HCT116 (cell line): Measurements from ENCODE around the gene TBPL1. TPM values are rescaled to one million over a fixed set of nuclear protein-coding genes. Genes with fewer than 3 reads are reported as not detected.

Experiments used
- ATAC-seq: fragments of 200-7000 bp; cut with Tn5 transposase; 2 replicates; pipeline ENCODE4 v1.9.1; 2020; ENCODE audit warnings: mild to moderate bottlenecking, moderate library complexity
- BruUV-seq: library from RNA; stranded (reverse); fragments of 400-500 nt; replicated peaks from 2 replicates; lab custom pipeline; 2021; lab: Mats Ljungman, UMichigan
- CTCF ChIA-PET: fragments of 300-600 bp; sonication (Branson Sonifier 250); formaldehyde crosslinking; loops from one replicate; lab custom pipeline; 2021; ENCODE audit warnings: antibody characterized with exemption; lab: Charles Lee
- POLR2A ChIA-PET: fragments of 300-600, 350-600 bp; sonication (Branson Sonifier 250); formaldehyde crosslinking; loops from one replicate; lab custom pipeline; 2021; ENCODE audit warnings: antibody characterized with exemption; lab: Charles Lee
- RAD21 ChIA-PET, 2 experiments: fragments of 300-600 bp; sonication (Branson Sonifier 250); formaldehyde crosslinking; loops; one replicate each; lab custom pipeline; 2023; ENCODE audit warnings: low total read pairs in 2 of 2; ENCODE audit not compliant: uncharacterized antibody in 2 of 2, unreplicated experiment in 2 of 2, low non-redundant PET in 1 of 2; lab: Charles Lee
- DNase-seq: peaks from one replicate; pipeline ENCODE4 v3.0.0-alpha.2; 2010; ENCODE audit warnings: low read depth, low spot score
- H2AFZ ChIP-seq: fragments of 200-600 bp; shearing (Covaris generic), sonication (generic); 2 replicates; pipeline ENCODE4 v1.6.1; 2017; ENCODE audit warnings: low read depth, mixed run types, mixed read lengths, antibody characterized with exemption, low read length; ENCODE audit not compliant: poor library complexity, severe bottlenecking
- H3K27ac ChIP-seq: 2 replicates; pipeline ENCODE4 v1.5.1; 2012; ENCODE audit warnings: low read depth, low read length
- H3K27me3 ChIP-seq: fragments of 200-600 bp; sonication (generic); 2 replicates; pipeline ENCODE4 v1.6.1; 2016; ENCODE audit warnings: mixed run types, low read length, mixed read lengths; ENCODE audit not compliant: insufficient read depth
- H3K36me3 ChIP-seq, 2 experiments: fragments of 200-500 bp in 1 of 2; fragments of 200-600 bp in 1 of 2; sonication (Bioruptor generic) in 1 of 2; sonication (generic) in 1 of 2; 2 replicates each; pipeline versions ENCODE4 v1.5.1 to v1.6.1; 2014 to 2016; ENCODE audit warnings: low read length in 2 of 2, inconsistent platforms in 1 of 2, mixed read lengths in 1 of 2, mixed run types in 1 of 2; ENCODE audit not compliant: insufficient read depth in 2 of 2, control insufficient read depth in 1 of 2
- H3K4me1 ChIP-seq, 2 experiments: fragments of 200-600 bp in 1 of 2; sonication (generic) in 1 of 2; 2 replicates each; pipeline versions ENCODE4 v1.5.1 to v1.6.1; 2012 to 2017; ENCODE audit warnings: low read length in 2 of 2, inconsistent platforms in 1 of 2, mild to moderate bottlenecking in 1 of 2, mixed read lengths in 1 of 2, mixed run types in 1 of 2, moderate library complexity in 1 of 2; ENCODE audit not compliant: insufficient read depth in 2 of 2, control insufficient read depth in 1 of 2
- H3K4me2 ChIP-seq: fragments of 200-600 bp; sonication (generic); 2 replicates; pipeline ENCODE4 v1.6.1; 2017; ENCODE audit warnings: mixed run types, low read length, mixed read lengths
- H3K4me3 ChIP-seq, 2 experiments: fragments of 200-600 bp in 1 of 2; sonication (generic) in 1 of 2; replicated peaks in 1 of 2; 2 replicates each; pipeline ENCODE4 v1.5.1; 2011 to 2016; ENCODE audit warnings: low read length in 2 of 2, control low read depth in 1 of 2, low read depth in 1 of 2, mild to moderate bottlenecking in 1 of 2, mixed read lengths in 1 of 2, mixed run types in 1 of 2
- H3K79me2 ChIP-seq: fragments of 200-600 bp; sonication (generic); 2 replicates; pipeline ENCODE4 v1.6.1; 2017; ENCODE audit warnings: mild to moderate bottlenecking, mixed run types, low read length, moderate library complexity, mixed read lengths; ENCODE audit not compliant: insufficient read depth
- H3K9ac ChIP-seq: fragments of 200-600 bp; sonication (generic); 2 replicates; pipeline ENCODE4 v1.6.1; 2016; ENCODE audit warnings: low read length, mixed read lengths
- H3K9me2 ChIP-seq: fragments of 200-600 bp; sonication (generic), shearing (Covaris generic); 2 replicates; pipeline ENCODE4 v1.6.1; 2017; ENCODE audit warnings: mixed run types, mild to moderate bottlenecking, moderate library complexity; ENCODE audit not compliant: insufficient read depth
- H3K9me3 ChIP-seq, 2 experiments: fragments of 200-500 bp in 1 of 2; fragments of 200-600 bp in 1 of 2; sonication (Bioruptor generic) in 1 of 2; sonication (generic) in 1 of 2; 2 replicates each; pipeline ENCODE4 v1.6.1; 2014 to 2017; ENCODE audit warnings: low read length in 2 of 2, mixed read lengths in 2 of 2, inconsistent platforms in 1 of 2, low read depth in 1 of 2, mild to moderate bottlenecking in 1 of 2, mixed run types in 1 of 2, moderate library complexity in 1 of 2; ENCODE audit not compliant: control insufficient read depth in 1 of 2, insufficient read depth in 1 of 2
- H4K20me1 ChIP-seq: fragments of 200-600 bp; sonication (generic), shearing (Covaris generic); 2 replicates; pipeline ENCODE4 v1.6.1; 2017; ENCODE audit warnings: mixed run types, mild to moderate bottlenecking, moderate library complexity; ENCODE audit not compliant: insufficient read depth
- CEBPB ChIP-seq: IDR thresholded peaks from 2 replicates; pipeline ENCODE4 v1.6.1; 2012; ENCODE audit warnings: low read depth
- EGR1 ChIP-seq: IDR thresholded peaks from 2 replicates; pipeline ENCODE4 v1.6.1; 2012; ENCODE audit warnings: low read depth
- ELF1 ChIP-seq: IDR thresholded peaks from 2 replicates; pipeline ENCODE4 v1.6.1; 2012; ENCODE audit warnings: low read depth, borderline replicate concordance
- EZH2 ChIP-seq: fragments of 200-600 bp; sonication (generic); IDR thresholded peaks from 2 replicates; pipeline ENCODE4 v1.6.1; 2017; ENCODE audit warnings: antibody characterized with exemption, mixed run types
- EZH2phosphoT487 ChIP-seq: fragments of 200-600 bp; IDR thresholded peaks from 2 replicates; pipeline ENCODE4 v1.6.1; 2018; ENCODE audit warnings: antibody characterized with exemption, borderline replicate concordance
- JUND ChIP-seq: IDR thresholded peaks from 2 replicates; pipeline ENCODE4 v1.6.1; 2012
- MAX ChIP-seq: IDR thresholded peaks from 2 replicates; pipeline ENCODE4 v1.6.1; 2012
- POLR2A ChIP-seq: IDR thresholded peaks from 2 replicates; pipeline ENCODE4 v1.7.0; 2011; ENCODE audit warnings: borderline replicate concordance; ENCODE audit not compliant: insufficient read depth, insufficient read length; ENCODE audit errors: extremely low read depth
- RAD21 ChIP-seq: IDR thresholded peaks from 2 replicates; pipeline ENCODE4 v1.6.1; 2012; ENCODE audit warnings: low read depth, mild to moderate bottlenecking
- SIN3A ChIP-seq: IDR thresholded peaks from 2 replicates; pipeline ENCODE4 v1.6.1; 2012; ENCODE audit warnings: low read depth
- SRF ChIP-seq: IDR thresholded peaks from 2 replicates; pipeline ENCODE4 v1.6.1; 2012; ENCODE audit warnings: low read depth
- YY1 ChIP-seq: IDR thresholded peaks from 2 replicates; pipeline ENCODE4 v1.6.1; 2011; ENCODE audit warnings: low read length, low read depth, moderate library complexity, mild to moderate bottlenecking; ENCODE audit not compliant: insufficient replicate concordance; ENCODE audit errors: extremely low read depth
- intact Hi-C: fragments of 100-400 bp; cut with micrococcal nuclease; formaldehyde crosslinking; loops from 2 replicates; pipeline ENCODE4 v1.10.0; 2022
- total RNA-seq: library from RNA; stranded (reverse); gene quantifications from one replicate; pipeline ENCODE4 v1.2.1, GENCODE V29; 2021; ENCODE audit not compliant: unreplicated experiment
- TF ChIP-seq, protein P1 (sequence below): IDR thresholded peaks from 2 replicates; pipeline ENCODE4 v1.6.1; 2012
- TF ChIP-seq, protein P2 (sequence below): IDR thresholded peaks from 2 replicates; pipeline ENCODE4 v1.6.1; 2012; ENCODE audit warnings: low read depth
- TF ChIP-seq, protein P3 (sequence below), 3 experiments: fragments of 200-600 bp in 1 of 3; sonication (generic) in 1 of 3; IDR thresholded peaks in 2 of 3; conservative IDR thresholded peaks in 1 of 3; 2 replicates each; pipeline ENCODE4 v1.5.1; 2012 to 2017; ENCODE audit warnings: low read depth in 2 of 3, low read length in 2 of 3, antibody characterized with exemption in 1 of 3, borderline replicate concordance in 1 of 3, control low read depth in 1 of 3, mild to moderate bottlenecking in 1 of 3, mixed read lengths in 1 of 3, mixed run types in 1 of 3, moderate library complexity in 1 of 3; ENCODE audit not compliant: insufficient read depth in 1 of 3

TBPL1 gene
- total RNA-seq, 1 experiment from 2014 or later = 34.9 TPM

- H3K36me3 ChIP-seq = no peaks in the 10 kb centered on the region
- no peaks in the 10 kb centered on the region for H4K20me1 ChIP-seq
- POLR2A ChIA-PET = no interaction called here
- H3K9ac ChIP-seq = no peak overlapping the region
- TF ChIP-seq, protein P1, sequence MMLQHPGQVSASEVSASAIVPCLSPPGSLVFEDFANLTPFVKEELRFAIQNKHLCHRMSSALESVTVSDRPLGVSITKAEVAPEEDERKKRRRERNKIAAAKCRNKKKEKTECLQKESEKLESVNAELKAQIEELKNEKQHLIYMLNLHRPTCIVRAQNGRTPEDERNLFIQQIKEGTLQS = no peak
- TF ChIP-seq MAX (no peak), RAD21 (no peak), SRF (no peak), POLR2A (no peak), EGR1 (no peak), ELF1 (no peak), EZH2 (no peak), CEBPB (no peak), YY1 (no peak), EZH2phosphoT487 (no peak), JUND (no peak), SIN3A (no peak)
- TF ChIP-seq, protein P2, sequence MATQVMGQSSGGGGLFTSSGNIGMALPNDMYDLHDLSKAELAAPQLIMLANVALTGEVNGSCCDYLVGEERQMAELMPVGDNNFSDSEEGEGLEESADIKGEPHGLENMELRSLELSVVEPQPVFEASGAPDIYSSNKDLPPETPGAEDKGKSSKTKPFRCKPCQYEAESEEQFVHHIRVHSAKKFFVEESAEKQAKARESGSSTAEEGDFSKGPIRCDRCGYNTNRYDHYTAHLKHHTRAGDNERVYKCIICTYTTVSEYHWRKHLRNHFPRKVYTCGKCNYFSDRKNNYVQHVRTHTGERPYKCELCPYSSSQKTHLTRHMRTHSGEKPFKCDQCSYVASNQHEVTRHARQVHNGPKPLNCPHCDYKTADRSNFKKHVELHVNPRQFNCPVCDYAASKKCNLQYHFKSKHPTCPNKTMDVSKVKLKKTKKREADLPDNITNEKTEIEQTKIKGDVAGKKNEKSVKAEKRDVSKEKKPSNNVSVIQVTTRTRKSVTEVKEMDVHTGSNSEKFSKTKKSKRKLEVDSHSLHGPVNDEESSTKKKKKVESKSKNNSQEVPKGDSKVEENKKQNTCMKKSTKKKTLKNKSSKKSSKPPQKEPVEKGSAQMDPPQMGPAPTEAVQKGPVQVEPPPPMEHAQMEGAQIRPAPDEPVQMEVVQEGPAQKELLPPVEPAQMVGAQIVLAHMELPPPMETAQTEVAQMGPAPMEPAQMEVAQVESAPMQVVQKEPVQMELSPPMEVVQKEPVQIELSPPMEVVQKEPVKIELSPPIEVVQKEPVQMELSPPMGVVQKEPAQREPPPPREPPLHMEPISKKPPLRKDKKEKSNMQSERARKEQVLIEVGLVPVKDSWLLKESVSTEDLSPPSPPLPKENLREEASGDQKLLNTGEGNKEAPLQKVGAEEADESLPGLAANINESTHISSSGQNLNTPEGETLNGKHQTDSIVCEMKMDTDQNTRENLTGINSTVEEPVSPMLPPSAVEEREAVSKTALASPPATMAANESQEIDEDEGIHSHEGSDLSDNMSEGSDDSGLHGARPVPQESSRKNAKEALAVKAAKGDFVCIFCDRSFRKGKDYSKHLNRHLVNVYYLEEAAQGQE = no peak
- TF ChIP-seq, protein P3, sequence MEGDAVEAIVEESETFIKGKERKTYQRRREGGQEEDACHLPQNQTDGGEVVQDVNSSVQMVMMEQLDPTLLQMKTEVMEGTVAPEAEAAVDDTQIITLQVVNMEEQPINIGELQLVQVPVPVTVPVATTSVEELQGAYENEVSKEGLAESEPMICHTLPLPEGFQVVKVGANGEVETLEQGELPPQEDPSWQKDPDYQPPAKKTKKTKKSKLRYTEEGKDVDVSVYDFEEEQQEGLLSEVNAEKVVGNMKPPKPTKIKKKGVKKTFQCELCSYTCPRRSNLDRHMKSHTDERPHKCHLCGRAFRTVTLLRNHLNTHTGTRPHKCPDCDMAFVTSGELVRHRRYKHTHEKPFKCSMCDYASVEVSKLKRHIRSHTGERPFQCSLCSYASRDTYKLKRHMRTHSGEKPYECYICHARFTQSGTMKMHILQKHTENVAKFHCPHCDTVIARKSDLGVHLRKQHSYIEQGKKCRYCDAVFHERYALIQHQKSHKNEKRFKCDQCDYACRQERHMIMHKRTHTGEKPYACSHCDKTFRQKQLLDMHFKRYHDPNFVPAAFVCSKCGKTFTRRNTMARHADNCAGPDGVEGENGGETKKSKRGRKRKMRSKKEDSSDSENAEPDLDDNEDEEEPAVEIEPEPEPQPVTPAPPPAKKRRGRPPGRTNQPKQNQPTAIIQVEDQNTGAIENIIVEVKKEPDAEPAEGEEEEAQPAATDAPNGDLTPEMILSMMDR (IDR thresholded peaks at IDR 0.05 in 2 of 3, conservative IDR thresholded peaks at IDR 0.05 in 1 of 3; ENCODE audit: borderline replicate concordance in 1 of 3, insufficient read depth in 1 of 3, low read depth in 2 of 3, low read length in 2 of 3) = no peak
- no peak for DNase-seq
- no peaks in the 10 kb centered on the region for H3K9me3 ChIP-seq
- intact Hi-C loops = no loop called here
- no peaks in the 10 kb centered on the region for H3K27me3 ChIP-seq
- H3K4me3 ChIP-seq = no peak overlapping the region
- no peak overlapping the region for H3K27ac ChIP-seq
- no peak for ATAC-seq
- H3K4me1 ChIP-seq = peaks cover 6 to 8% of the 10 kb centered on the region in 2 experiments; a peak in 3 of 4 replicates
- no peak overlapping the region for H3K4me2 ChIP-seq
- H3K9me2 ChIP-seq = no peaks in the 10 kb centered on the region
- CTCF ChIA-PET = interaction anchor here (1.5 kb wide), 1 partner anchor 175 kb away, joined by 3 read pairs; no protein-coding TSS in a partner anchor
- peaks cover 3% of the 10 kb centered on the region; the same call in 1 of the 2 replicates for H3K79me2 ChIP-seq
- BruUV-seq = no TSS peak
- RAD21 ChIA-PET = no interaction called here
- no peak overlapping the region for H2AFZ ChIP-seq
Observed at GRCh38 chr6:133948472-133948871, 4.6 kb upstream of the TBPL1 start.
